Tracheal epithelial cell (primary cell): ENCODE results near the gene CCNG2. TPM values are rescaled to one million over a fixed set of nuclear protein-coding genes. Genes with fewer than 3 reads are reported as not detected.

ENCODE experiments used
- total RNA-seq: library from RNA; depleted of rRNA; stranded (reverse); fragments of >200 nt; gene quantifications from 2 replicates; pipeline ENCODE4 v1.2.1, GENCODE V29; 2014

Gene CCNG2, protein sequence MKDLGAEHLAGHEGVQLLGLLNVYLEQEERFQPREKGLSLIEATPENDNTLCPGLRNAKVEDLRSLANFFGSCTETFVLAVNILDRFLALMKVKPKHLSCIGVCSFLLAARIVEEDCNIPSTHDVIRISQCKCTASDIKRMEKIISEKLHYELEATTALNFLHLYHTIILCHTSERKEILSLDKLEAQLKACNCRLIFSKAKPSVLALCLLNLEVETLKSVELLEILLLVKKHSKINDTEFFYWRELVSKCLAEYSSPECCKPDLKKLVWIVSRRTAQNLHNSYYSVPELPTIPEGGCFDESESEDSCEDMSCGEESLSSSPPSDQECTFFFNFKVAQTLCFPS
- 21.3 and 47.0 TPM in 2 replicates for total RNA-seq

DNA sequence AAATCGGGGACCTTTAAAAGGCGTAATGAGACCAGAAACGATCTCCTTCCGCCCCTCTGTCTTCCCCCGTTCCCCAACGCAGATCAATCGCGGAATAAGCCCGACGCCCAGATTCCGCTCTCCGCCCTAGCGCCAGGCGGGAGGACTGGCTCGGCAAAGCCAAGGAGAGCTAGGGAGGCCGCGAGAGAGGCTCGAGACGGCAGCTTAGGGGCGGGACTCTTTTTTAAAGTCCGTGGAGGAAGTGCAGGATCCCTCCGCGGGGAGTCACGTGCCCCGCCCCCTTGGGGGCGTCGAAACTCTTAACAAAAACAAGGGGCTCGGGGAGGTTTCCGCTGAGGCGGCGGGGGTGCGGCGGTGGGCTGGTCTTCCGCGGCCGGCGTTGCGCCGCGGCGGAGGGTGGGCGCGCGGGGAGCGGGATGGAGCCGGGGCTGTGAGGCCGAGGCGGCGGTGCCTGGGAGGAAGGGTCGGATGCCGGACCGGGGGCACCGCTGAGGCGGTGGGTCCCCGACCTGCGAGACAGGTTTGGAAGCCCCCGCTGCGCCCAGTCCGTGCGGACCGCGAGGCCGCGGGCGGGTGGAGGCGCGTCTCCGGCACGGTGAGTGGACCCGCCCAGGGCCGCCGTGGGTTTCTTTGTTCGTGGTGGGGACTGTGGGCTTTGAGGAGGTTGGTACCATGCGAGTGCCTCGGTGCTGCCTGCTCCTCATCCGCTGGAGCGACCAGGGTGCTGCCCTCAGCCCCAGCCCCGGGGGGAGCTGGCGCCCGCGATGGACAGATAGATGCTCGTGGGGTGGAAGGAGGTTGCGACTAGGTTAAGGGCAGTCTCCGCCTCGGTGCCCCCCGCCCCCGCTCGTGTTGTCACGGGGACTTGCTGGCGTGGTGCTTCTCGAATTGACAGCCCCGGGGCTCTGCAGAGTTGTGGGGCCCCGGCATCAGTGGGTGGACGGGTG lies at the start of gene CCNG2:
Gene CCNG2, plus strand, starts transcription at position 296 of the 947 bp plus-strand sequence. CDS start 1,326 bp downstream, outside the sequence.

Other genes starting within 250 kb of the CCNG2 start
- gene SEPTIN11, start 207.5 kb upstream of the CCNG2 start, total RNA-seq = 51.8 and 75.7 TPM in 2 replicates
- 113 and 227 TPM in 2 replicates for gene CCNI, start 81.2 kb upstream of the CCNG2 start, total RNA-seq